H1 (cell line): ENCODE results near the gene DNMT1. TPM values are rescaled to one million over a fixed set of nuclear protein-coding genes. Genes with fewer than 3 reads are reported as not detected.
A peak's percentile ranks its signal among the peaks of the same experiment; 100 is the strongest.

Experiments
- CBX5 ChIP-seq: fragments of 300-800, 300-1000 bp; sonication (generic); IDR thresholded peaks from 2 replicates; pipeline ENCODE4 v1.7.1; 2016; ENCODE audit warnings: antibody characterized with exemption, low read length, low read depth
- HDAC6 ChIP-seq: IDR thresholded peaks from one replicate; pipeline ENCODE4 v1.7.1; 2012; ENCODE audit warnings: low read depth, mild to moderate bottlenecking, inconsistent platforms, low read length, moderate library complexity
- PHF8 ChIP-seq: fragments of 200-600 bp; sonication (generic); conservative IDR thresholded peaks from 2 replicates; pipeline ENCODE4 v1.7.1; 2012; ENCODE audit warnings: low read depth, mild to moderate bottlenecking, inconsistent platforms, low read length, moderate library complexity
- POLR2AphosphoS5 ChIP-seq: IDR thresholded peaks from 2 replicates; pipeline ENCODE4 v1.6.1; 2011; ENCODE audit warnings: low read depth, low read length
- RBBP5 ChIP-seq: IDR thresholded peaks from 2 replicates; pipeline ENCODE4 v1.7.1; 2012; ENCODE audit warnings: low read depth, mild to moderate bottlenecking, inconsistent platforms, low read length, moderate library complexity, borderline replicate concordance
- SIN3A ChIP-seq, 2 experiments: IDR thresholded peaks in 1 of 2; conservative IDR thresholded peaks in 1 of 2; 2 replicates each; pipeline ENCODE4 v1.6.1; 2011 to 2012; ENCODE audit warnings: low read length in 2 of 2, improper control_type of control experiment in 1 of 2, low read depth in 1 of 2, mild to moderate bottlenecking in 1 of 2
- SP4 ChIP-seq: IDR thresholded peaks from 2 replicates; pipeline ENCODE4 v1.6.1; 2012; ENCODE audit warnings: low read length, inconsistent platforms
- polyA plus RNA-seq, 7 experiments: library from polyadenylated mRNA; depleted of rRNA in 3 of 7; stranded (reverse) in 5 of 7; unstranded in 2 of 7; fragments of >200 nt in 5 of 7; fragments of 200-250 nt in 2 of 7; gene quantifications; 1 replicate in 5 of 7; 2 replicates in 1 of 7; 4 replicates in 1 of 7; pipeline versions ENCODE4 v1.2.1 to v1.2.3, GENCODE V29; 2011 to 2013; ENCODE audit warnings: missing spikeins in 2 of 7, mixed read lengths in 2 of 7
- total RNA-seq: library from RNA; stranded (reverse); fragmentation: NEBNext Ultra II Directional; extraction: Animal tissue kit (Norgen Biotek cat#: 25700); gene quantifications from 2 replicates; pipeline ENCODE4 v1.2.1, GENCODE V29; 2021
- TF ChIP-seq, protein P1 (sequence below), 3 experiments: IDR thresholded peaks; 1 replicate in 2 of 3; 2 replicates in 1 of 3; pipeline versions ENCODE4 v1.5.1 to v1.6.1; 2011; ENCODE audit warnings: low read length in 3 of 3, mild to moderate bottlenecking in 3 of 3, inconsistent platforms in 2 of 3, low read depth in 1 of 3, moderate library complexity in 1 of 3; ENCODE audit not compliant: insufficient read depth in 1 of 3; ENCODE audit errors: control extremely low read depth in 1 of 3
- TF ChIP-seq, protein P2 (sequence below): fragments of 300-600 bp; sonication (generic); IDR thresholded peaks from 2 replicates; pipeline ENCODE4 v1.7.1; 2012; ENCODE audit warnings: low read length, moderate library complexity, mild to moderate bottlenecking, inconsistent platforms; ENCODE audit not compliant: insufficient replicate concordance

Gene DNMT1
- total and polyA plus RNA-seq, 2 of the 8 experiments (the other 6 are each of a cell fraction or from before 2014, with no cell fraction given): 101 to 210 TPM

DNA sequence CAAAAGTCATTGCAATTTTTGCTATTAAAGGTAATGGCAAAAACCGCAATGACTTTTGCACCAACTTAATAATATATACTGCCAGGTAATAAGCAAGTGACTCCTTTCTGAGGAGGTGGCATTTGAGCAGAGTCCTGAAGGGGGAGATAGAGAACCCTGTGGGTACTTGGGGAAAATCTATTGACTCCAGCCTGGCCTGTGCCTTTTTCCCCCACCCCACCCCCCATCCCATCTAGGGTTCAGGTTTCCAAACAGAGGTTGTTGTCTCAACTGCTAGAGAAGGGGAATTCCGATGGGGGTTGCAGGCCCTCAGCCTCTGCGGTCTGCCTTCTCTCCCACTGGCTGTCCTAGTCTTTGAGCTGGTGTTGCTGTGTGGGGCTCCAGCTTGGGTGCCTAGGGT lies 24.9 kb upstream of the DNMT1 start (continued):
- TF ChIP-seq SIN3A (conservative IDR thresholded peaks at IDR 0.05 in 1 of 2, IDR thresholded peaks at IDR 0.05 in 1 of 2; ENCODE audit: low read depth in 1 of 2, low read length in 2 of 2) (no peak), PHF8 (no peak), SP4 (peak; percentile 38; the same call in 1 of the 2 replicates), HDAC6 (no peak), RBBP5 (peak; percentile 78), CBX5 (no peak), POLR2AphosphoS5 (peak; percentile 33; the same call in 1 of the 2 replicates)
- TF ChIP-seq, protein P1, sequence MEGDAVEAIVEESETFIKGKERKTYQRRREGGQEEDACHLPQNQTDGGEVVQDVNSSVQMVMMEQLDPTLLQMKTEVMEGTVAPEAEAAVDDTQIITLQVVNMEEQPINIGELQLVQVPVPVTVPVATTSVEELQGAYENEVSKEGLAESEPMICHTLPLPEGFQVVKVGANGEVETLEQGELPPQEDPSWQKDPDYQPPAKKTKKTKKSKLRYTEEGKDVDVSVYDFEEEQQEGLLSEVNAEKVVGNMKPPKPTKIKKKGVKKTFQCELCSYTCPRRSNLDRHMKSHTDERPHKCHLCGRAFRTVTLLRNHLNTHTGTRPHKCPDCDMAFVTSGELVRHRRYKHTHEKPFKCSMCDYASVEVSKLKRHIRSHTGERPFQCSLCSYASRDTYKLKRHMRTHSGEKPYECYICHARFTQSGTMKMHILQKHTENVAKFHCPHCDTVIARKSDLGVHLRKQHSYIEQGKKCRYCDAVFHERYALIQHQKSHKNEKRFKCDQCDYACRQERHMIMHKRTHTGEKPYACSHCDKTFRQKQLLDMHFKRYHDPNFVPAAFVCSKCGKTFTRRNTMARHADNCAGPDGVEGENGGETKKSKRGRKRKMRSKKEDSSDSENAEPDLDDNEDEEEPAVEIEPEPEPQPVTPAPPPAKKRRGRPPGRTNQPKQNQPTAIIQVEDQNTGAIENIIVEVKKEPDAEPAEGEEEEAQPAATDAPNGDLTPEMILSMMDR (IDR thresholded peaks at IDR 0.05; ENCODE audit: control extremely low read depth in 1 of 3, insufficient read depth in 1 of 3, low read depth in 1 of 3, low read length in 3 of 3): peak; percentile 24 to 64 (median 56)
- TF ChIP-seq, protein P2, sequence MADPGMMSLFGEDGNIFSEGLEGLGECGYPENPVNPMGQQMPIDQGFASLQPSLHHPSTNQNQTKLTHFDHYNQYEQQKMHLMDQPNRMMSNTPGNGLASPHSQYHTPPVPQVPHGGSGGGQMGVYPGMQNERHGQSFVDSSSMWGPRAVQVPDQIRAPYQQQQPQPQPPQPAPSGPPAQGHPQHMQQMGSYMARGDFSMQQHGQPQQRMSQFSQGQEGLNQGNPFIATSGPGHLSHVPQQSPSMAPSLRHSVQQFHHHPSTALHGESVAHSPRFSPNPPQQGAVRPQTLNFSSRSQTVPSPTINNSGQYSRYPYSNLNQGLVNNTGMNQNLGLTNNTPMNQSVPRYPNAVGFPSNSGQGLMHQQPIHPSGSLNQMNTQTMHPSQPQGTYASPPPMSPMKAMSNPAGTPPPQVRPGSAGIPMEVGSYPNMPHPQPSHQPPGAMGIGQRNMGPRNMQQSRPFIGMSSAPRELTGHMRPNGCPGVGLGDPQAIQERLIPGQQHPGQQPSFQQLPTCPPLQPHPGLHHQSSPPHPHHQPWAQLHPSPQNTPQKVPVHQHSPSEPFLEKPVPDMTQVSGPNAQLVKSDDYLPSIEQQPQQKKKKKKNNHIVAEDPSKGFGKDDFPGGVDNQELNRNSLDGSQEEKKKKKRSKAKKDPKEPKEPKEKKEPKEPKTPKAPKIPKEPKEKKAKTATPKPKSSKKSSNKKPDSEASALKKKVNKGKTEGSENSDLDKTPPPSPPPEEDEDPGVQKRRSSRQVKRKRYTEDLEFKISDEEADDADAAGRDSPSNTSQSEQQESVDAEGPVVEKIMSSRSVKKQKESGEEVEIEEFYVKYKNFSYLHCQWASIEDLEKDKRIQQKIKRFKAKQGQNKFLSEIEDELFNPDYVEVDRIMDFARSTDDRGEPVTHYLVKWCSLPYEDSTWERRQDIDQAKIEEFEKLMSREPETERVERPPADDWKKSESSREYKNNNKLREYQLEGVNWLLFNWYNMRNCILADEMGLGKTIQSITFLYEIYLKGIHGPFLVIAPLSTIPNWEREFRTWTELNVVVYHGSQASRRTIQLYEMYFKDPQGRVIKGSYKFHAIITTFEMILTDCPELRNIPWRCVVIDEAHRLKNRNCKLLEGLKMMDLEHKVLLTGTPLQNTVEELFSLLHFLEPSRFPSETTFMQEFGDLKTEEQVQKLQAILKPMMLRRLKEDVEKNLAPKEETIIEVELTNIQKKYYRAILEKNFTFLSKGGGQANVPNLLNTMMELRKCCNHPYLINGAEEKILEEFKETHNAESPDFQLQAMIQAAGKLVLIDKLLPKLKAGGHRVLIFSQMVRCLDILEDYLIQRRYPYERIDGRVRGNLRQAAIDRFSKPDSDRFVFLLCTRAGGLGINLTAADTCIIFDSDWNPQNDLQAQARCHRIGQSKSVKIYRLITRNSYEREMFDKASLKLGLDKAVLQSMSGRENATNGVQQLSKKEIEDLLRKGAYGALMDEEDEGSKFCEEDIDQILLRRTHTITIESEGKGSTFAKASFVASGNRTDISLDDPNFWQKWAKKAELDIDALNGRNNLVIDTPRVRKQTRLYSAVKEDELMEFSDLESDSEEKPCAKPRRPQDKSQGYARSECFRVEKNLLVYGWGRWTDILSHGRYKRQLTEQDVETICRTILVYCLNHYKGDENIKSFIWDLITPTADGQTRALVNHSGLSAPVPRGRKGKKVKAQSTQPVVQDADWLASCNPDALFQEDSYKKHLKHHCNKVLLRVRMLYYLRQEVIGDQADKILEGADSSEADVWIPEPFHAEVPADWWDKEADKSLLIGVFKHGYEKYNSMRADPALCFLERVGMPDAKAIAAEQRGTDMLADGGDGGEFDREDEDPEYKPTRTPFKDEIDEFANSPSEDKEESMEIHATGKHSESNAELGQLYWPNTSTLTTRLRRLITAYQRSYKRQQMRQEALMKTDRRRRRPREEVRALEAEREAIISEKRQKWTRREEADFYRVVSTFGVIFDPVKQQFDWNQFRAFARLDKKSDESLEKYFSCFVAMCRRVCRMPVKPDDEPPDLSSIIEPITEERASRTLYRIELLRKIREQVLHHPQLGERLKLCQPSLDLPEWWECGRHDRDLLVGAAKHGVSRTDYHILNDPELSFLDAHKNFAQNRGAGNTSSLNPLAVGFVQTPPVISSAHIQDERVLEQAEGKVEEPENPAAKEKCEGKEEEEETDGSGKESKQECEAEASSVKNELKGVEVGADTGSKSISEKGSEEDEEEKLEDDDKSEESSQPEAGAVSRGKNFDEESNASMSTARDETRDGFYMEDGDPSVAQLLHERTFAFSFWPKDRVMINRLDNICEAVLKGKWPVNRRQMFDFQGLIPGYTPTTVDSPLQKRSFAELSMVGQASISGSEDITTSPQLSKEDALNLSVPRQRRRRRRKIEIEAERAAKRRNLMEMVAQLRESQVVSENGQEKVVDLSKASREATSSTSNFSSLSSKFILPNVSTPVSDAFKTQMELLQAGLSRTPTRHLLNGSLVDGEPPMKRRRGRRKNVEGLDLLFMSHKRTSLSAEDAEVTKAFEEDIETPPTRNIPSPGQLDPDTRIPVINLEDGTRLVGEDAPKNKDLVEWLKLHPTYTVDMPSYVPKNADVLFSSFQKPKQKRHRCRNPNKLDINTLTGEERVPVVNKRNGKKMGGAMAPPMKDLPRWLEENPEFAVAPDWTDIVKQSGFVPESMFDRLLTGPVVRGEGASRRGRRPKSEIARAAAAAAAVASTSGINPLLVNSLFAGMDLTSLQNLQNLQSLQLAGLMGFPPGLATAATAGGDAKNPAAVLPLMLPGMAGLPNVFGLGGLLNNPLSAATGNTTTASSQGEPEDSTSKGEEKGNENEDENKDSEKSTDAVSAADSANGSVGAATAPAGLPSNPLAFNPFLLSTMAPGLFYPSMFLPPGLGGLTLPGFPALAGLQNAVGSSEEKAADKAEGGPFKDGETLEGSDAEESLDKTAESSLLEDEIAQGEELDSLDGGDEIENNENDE: no peak
